ENCODE data around the gene PHGDH. TPM values are rescaled to one million over a fixed set of nuclear protein-coding genes. Genes with fewer than 3 reads are reported as not detected.
"Not testable (repeated sequence)": the region's sequence is repeated elsewhere in the genome, so short reads cannot be mapped to it uniquely, and the experiment has no call there.

PHGDH gene
- total and polyA plus RNA-seq, 9 of the 15 experiments (the other 6 are each of a cell fraction or from before 2014, with no cell fraction given) = 6.7 to 84.2 (median 36.2) TPM

DNA sequence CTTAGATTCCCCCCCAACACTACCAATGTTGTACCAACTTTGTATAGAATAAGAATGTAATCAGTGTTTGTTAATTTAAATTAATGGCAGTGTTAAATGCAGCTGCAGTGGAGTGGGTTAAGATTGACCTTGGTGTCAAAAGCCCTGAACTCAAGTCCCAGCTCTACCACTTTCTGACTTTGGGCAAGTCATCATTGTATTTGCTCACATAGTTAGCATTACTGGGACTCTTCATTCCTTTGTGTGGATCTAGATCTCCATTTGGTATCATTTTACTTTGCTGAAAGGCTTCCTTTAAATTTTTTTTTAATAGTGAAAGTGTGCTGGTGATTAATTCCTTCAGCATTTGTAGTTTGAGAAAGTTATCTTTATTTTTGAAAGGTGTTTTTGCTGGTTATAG is 22.2 kb upstream of the PHGDH start (continued):
- TF ChIP-seq NFRKB (IDR thresholded peaks at IDR 0.05; ENCODE audit: low read depth) = no peak
- TF ChIP-seq, protein P1, sequence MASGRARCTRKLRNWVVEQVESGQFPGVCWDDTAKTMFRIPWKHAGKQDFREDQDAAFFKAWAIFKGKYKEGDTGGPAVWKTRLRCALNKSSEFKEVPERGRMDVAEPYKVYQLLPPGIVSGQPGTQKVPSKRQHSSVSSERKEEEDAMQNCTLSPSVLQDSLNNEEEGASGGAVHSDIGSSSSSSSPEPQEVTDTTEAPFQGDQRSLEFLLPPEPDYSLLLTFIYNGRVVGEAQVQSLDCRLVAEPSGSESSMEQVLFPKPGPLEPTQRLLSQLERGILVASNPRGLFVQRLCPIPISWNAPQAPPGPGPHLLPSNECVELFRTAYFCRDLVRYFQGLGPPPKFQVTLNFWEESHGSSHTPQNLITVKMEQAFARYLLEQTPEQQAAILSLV (tag; IDR thresholded peaks at IDR 0.05) = no peak
- TF ChIP-seq ZNF140 (CRISPR knock-in tag; IDR thresholded peaks at IDR 0.05) = no peak
- TF ChIP-seq HNRNPLL (IDR thresholded peaks at IDR 0.05; ENCODE audit: low read depth, low read length, poor library complexity, severe bottlenecking) = no peak

DNA sequence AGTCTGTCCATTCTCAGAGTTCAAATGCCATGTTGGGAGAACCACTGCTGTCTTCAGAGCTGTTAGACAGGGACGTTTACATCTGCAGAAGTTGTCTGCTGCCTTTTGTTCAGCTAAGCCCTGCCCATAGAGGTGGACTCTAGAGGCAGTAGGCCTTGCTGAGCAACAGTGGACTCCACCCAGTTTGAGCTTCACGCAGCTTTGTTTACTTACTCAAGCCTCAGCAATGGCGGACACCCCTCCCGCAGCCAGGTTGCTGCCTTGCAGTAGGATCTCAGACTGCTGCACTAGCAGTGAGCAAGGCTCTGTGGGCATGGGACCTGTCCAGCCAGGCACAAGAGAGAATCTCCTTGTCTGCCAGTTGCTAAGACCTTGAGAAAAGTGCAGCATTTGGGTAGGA is 14.9 kb upstream of the PHGDH start:
- FAIRE-seq; intact Hi-C loops (cut with micrococcal nuclease); in situ Hi-C loops (cut with MboI); H3K79me2 ChIP-seq (ENCODE audit: control insufficient read depth, insufficient read depth, low read length); DNase-seq (ENCODE audit: extremely low read depth in 1 of 4, low spot score in 3 of 4); H3K4me1 ChIP-seq (replicated peaks in 1 of 2; ENCODE audit: control insufficient read depth in 2 of 2, insufficient read depth in 2 of 2, low read length in 2 of 2); CTCF ChIA-PET (ENCODE audit: low intra/inter-chr PET ratio); H3K9me1 ChIP-seq (ENCODE audit: control insufficient read depth, insufficient read depth, low read length); BruUV-seq (replicated peaks); H3K27ac ChIP-seq (ENCODE audit: extremely low read depth, low read depth, low read length); H3K27me3 ChIP-seq (ENCODE audit: control insufficient read depth in 2 of 2, insufficient read depth in 2 of 2, low read length in 2 of 2); H3K36me3 ChIP-seq (ENCODE audit: control insufficient read depth, insufficient read depth, low read length); H4K20me1 ChIP-seq (replicated peaks; ENCODE audit: control insufficient read depth, insufficient read depth, low read length); H3K4me2 ChIP-seq (ENCODE audit: insufficient read depth, low read length); H3K9ac ChIP-seq (ENCODE audit: insufficient read depth in 1 of 2, low read depth in 2 of 2, low read length in 2 of 2); H3K4me3 ChIP-seq; H3K9me3 ChIP-seq (replicated peaks; ENCODE audit: control insufficient read depth, insufficient read depth, low read depth, low read length): not testable (repeated sequence)
- H2AFZ ChIP-seq (ENCODE audit: low read depth, low read length) = peak overlapping the region; percentile 33; the same call in 1 of the 2 replicates
- POLR2A ChIA-PET = interaction anchor here (1.1 to 1.8 kb wide), 5 partner anchors 15 to 49 kb away, joined by 3 to 11 read pairs (median 4); partner anchors contain the start of genes PHGDH and ZNF697
- TF ChIP-seq FOXA3 (CRISPR knock-in tag; conservative IDR thresholded peaks at IDR 0.05 in 1 of 2, IDR thresholded peaks at IDR 0.05 in 1 of 2) = peak in 1 of 2 experiments; percentile 61; a peak in 1 of 4 replicates
- peak; percentile 67; the same call in 2 of the 3 replicates for ATAC-seq
- WGBS (ENCODE audit: insufficient coverage, low coverage, missing lambda C conversion rate) = 0% methylated on average over 4 of the region's 4 CpGs

All from K562 (cell line).